GM23338 (cell line): ENCODE results near the gene ZNF208. TPM values are rescaled to one million over a fixed set of nuclear protein-coding genes. Genes with fewer than 3 reads are reported as not detected.

Experiments used
- ATAC-seq: fragments of 200-7000 bp; cut with Tn5 transposase; 3 replicates; pipeline ENCODE4 v1.9.1; 2020
- DNase-seq: peaks from one replicate; pipeline ENCODE4 v3.0.0-alpha.2; 2015; ENCODE audit warnings: low spot score
- H2AFZ ChIP-seq: fragments of 200-600 bp; sonication (generic); 2 replicates; pipeline ENCODE4 v1.8.0; 2016; ENCODE audit warnings: antibody characterized with exemption, mild to moderate bottlenecking, moderate library complexity
- H3F3A ChIP-seq: fragments of 200-600 bp; sonication (generic); replicated peaks from 2 replicates; pipeline ENCODE4 v1.8.0; 2017; ENCODE audit warnings: antibody characterized with exemption, mixed run types, low read depth
- H3K27ac ChIP-seq: fragments of 200-600 bp; sonication (generic); 2 replicates; pipeline ENCODE4 v1.6.1; 2016; ENCODE audit warnings: low read depth
- H3K27me3 ChIP-seq: fragments of 200-600 bp; sonication (generic); 2 replicates; pipeline ENCODE4 v1.8.0; 2016; ENCODE audit warnings: mild to moderate bottlenecking, mixed run types, moderate library complexity; ENCODE audit not compliant: insufficient read depth
- H3K36me3 ChIP-seq: fragments of 200-600 bp; sonication (generic); 2 replicates; pipeline ENCODE4 v1.8.0; 2016; ENCODE audit warnings: mild to moderate bottlenecking; ENCODE audit not compliant: insufficient read depth
- H3K4me1 ChIP-seq: fragments of 200-600 bp; sonication (generic); 2 replicates; pipeline ENCODE4 v1.8.0; 2016; ENCODE audit warnings: mild to moderate bottlenecking, moderate library complexity; ENCODE audit not compliant: insufficient read depth
- H3K4me2 ChIP-seq: fragments of 200-600 bp; sonication (generic); 2 replicates; pipeline ENCODE4 v1.7.1; 2017; ENCODE audit warnings: mixed run types
- H3K4me3 ChIP-seq: fragments of 200-600 bp; sonication (generic); 2 replicates; pipeline ENCODE4 v1.6.1; 2016; ENCODE audit warnings: mixed run types
- H3K79me2 ChIP-seq: fragments of 200-600 bp; sonication (generic); replicated peaks from 2 replicates; pipeline ENCODE4 v1.8.0; 2017; ENCODE audit warnings: mild to moderate bottlenecking; ENCODE audit not compliant: insufficient read depth
- H3K9me2 ChIP-seq: fragments of 200-600 bp; sonication (generic); 2 replicates; pipeline ENCODE4 v1.8.0; 2017; ENCODE audit not compliant: insufficient read depth
- H4K20me1 ChIP-seq: fragments of 200-600 bp; sonication (generic); replicated peaks from 2 replicates; pipeline ENCODE4 v1.8.0; 2017; ENCODE audit warnings: mild to moderate bottlenecking; ENCODE audit not compliant: insufficient read depth
- H3K27ac Mint-ChIP-seq: 2 replicates; pipeline ENCODE4 v1.8.0; 2020; ENCODE audit warnings: inconsistent platforms, mild to moderate bottlenecking, moderate library complexity, mixed read lengths
- H3K27me3 Mint-ChIP-seq: 3 replicates; pipeline ENCODE4 v1.8.0; 2022; ENCODE audit warnings: low read depth, mild to moderate bottlenecking, moderate library complexity, mixed read lengths, inconsistent platforms; ENCODE audit not compliant: insufficient read depth, poor library complexity
- H3K36me3 Mint-ChIP-seq: 3 replicates; pipeline ENCODE4 v1.8.0; 2021; ENCODE audit warnings: low read depth, mild to moderate bottlenecking, inconsistent platforms, moderate library complexity, mixed read lengths
- H3K4me1 Mint-ChIP-seq: 3 replicates; pipeline ENCODE4 v1.8.0; 2020; ENCODE audit warnings: mild to moderate bottlenecking, inconsistent platforms, mixed read lengths
- H3K4me3 Mint-ChIP-seq: 3 replicates; pipeline ENCODE4 v1.8.0; 2021; ENCODE audit warnings: moderate library complexity, mild to moderate bottlenecking, inconsistent platforms, mixed read lengths
- H3K9me3 Mint-ChIP-seq: 3 replicates; pipeline ENCODE4 v1.8.0; 2020; ENCODE audit warnings: moderate library complexity, mild to moderate bottlenecking, inconsistent platforms, mixed read lengths
- CREB1 ChIP-seq: fragments of 250-450 bp; sonication (Bioruptor Pico); IDR thresholded peaks from 2 replicates; pipeline ENCODE4 v1.5.0; 2020; ENCODE audit warnings: low read depth, mild to moderate bottlenecking, moderate library complexity
- CTCF ChIP-seq, 2 experiments: fragments of 200-600 bp in 1 of 2; sonication (generic) in 1 of 2; conservative IDR thresholded peaks; 2 replicates each; pipeline versions ENCODE4 v1.5.1 to v1.6.1; 2016 to 2017; ENCODE audit warnings: antibody characterized with exemption in 2 of 2, low read depth in 2 of 2, mild to moderate bottlenecking in 2 of 2, moderate library complexity in 1 of 2
- EZH2 ChIP-seq: fragments of 200-600 bp; sonication (generic); IDR thresholded peaks from one replicate; pipeline ENCODE4 v1.8.0; 2017; ENCODE audit warnings: antibody characterized with exemption, mild to moderate bottlenecking, low read depth; ENCODE audit not compliant: unreplicated experiment
- JUNB ChIP-seq: IDR thresholded peaks from one replicate; pipeline ENCODE4 v1.6.1; 2016; ENCODE audit warnings: antibody characterized with exemption; ENCODE audit not compliant: unreplicated experiment
- NANOG ChIP-seq: IDR thresholded peaks from 2 replicates; pipeline ENCODE4 v1.6.1; 2016; ENCODE audit warnings: antibody characterized with exemption, borderline replicate concordance
- POLR2AphosphoS5 ChIP-seq: IDR thresholded peaks from 2 replicates; pipeline ENCODE4 v1.6.1; 2016; ENCODE audit warnings: antibody characterized with exemption, low read depth
- STAT1 ChIP-seq: IDR thresholded peaks from one replicate; pipeline ENCODE4 v1.6.1; 2016; ENCODE audit warnings: antibody characterized with exemption; ENCODE audit not compliant: unreplicated experiment
- ZNF114 ChIP-seq: fragments of 250-450 bp; sonication (Bioruptor Pico); IDR thresholded peaks from 2 replicates; pipeline ENCODE4 v1.5.0; 2020; ENCODE audit warnings: mild to moderate bottlenecking, moderate library complexity
- ZNF331 ChIP-seq: fragments of 250-450 bp; sonication (Bioruptor Pico); IDR thresholded peaks from 2 replicates; pipeline ENCODE4 v1.5.0; 2020; ENCODE audit warnings: low read depth, mild to moderate bottlenecking, moderate library complexity
- polyA plus RNA-seq: library from polyadenylated mRNA; unstranded; fragments of >200 nt; fragmentation: Nextera tagmentation; extraction: Ambion mirVana; gene quantifications from 2 replicates; pipeline ENCODE4 v1.2.1, GENCODE V29; 2016
- total RNA-seq: library from RNA; depleted of rRNA; stranded (reverse); fragments of >200 nt; shearing (Covaris generic); gene quantifications from 2 replicates; pipeline ENCODE4 v1.2.3, GENCODE V29; 2014
- TF ChIP-seq, protein P1 (sequence below): fragments of 250-450 bp; sonication (Bioruptor Pico); IDR thresholded peaks from 2 replicates; pipeline ENCODE4 v1.5.0; 2020; ENCODE audit warnings: mild to moderate bottlenecking, moderate library complexity
- TF ChIP-seq, protein P2 (sequence below): IDR thresholded peaks from one replicate; pipeline ENCODE4 v1.6.1; 2018; ENCODE audit warnings: antibody characterized with exemption; ENCODE audit not compliant: unreplicated experiment
- TF ChIP-seq, protein P3 (sequence below): IDR thresholded peaks from 2 replicates; pipeline ENCODE4 v1.6.1; 2016; ENCODE audit warnings: antibody characterized with exemption

The ZNF208 gene
- total and polyA plus RNA-seq, 2 experiments from 2014 or later, result 1.1 TPM; not detected in 1

- TF ChIP-seq EZH2 (no peak), ZNF114 (CRISPR knock-in tag) (no peak), NANOG (no peak), CREB1 (CRISPR knock-in tag) (no peak)
Measured at GRCh38 chr19:21901861-21902260, 108.9 kb downstream of the ZNF208 start (continued).

- no peak overlapping the region for H3K4me3 ChIP-seq
- ATAC-seq (no peak), DNase-seq (no peak)
- H3K4me2 ChIP-seq, result no peak overlapping the region
- no peaks in the 10 kb centered on the region for H3K79me2 ChIP-seq
- no peaks in the 10 kb centered on the region for H4K20me1 ChIP-seq
- no peak overlapping the region for H2AFZ ChIP-seq
- Mint-ChIP-seq H3K9me3 (peaks cover 99% of the 10 kb centered on the region), H3K4me3 (no peak overlapping the region), H3K36me3 (peaks cover 44% of the 10 kb centered on the region), H3K27me3 (peaks cover 5% of the 10 kb centered on the region), H3K4me1 (no peaks in the 10 kb centered on the region), H3K27ac (no peak overlapping the region)
- H3K27ac ChIP-seq, result no peak overlapping the region
- H3K36me3 ChIP-seq, result no peaks in the 10 kb centered on the region
- H3F3A ChIP-seq, result no peaks in the 10 kb centered on the region
- no peaks in the 10 kb centered on the region for H3K9me2 ChIP-seq
- H3K4me1 ChIP-seq, result no peaks in the 10 kb centered on the region
- no peaks in the 10 kb centered on the region for H3K27me3 ChIP-seq
- no peak for TF ChIP-seq CREB1 (CRISPR knock-in tag)
- no peak for TF ChIP-seq ZNF331 (CRISPR knock-in tag)
- no peak for TF ChIP-seq POLR2AphosphoS5
- TF ChIP-seq ZNF114 (CRISPR knock-in tag), result no peak
- TF ChIP-seq, protein P1, sequence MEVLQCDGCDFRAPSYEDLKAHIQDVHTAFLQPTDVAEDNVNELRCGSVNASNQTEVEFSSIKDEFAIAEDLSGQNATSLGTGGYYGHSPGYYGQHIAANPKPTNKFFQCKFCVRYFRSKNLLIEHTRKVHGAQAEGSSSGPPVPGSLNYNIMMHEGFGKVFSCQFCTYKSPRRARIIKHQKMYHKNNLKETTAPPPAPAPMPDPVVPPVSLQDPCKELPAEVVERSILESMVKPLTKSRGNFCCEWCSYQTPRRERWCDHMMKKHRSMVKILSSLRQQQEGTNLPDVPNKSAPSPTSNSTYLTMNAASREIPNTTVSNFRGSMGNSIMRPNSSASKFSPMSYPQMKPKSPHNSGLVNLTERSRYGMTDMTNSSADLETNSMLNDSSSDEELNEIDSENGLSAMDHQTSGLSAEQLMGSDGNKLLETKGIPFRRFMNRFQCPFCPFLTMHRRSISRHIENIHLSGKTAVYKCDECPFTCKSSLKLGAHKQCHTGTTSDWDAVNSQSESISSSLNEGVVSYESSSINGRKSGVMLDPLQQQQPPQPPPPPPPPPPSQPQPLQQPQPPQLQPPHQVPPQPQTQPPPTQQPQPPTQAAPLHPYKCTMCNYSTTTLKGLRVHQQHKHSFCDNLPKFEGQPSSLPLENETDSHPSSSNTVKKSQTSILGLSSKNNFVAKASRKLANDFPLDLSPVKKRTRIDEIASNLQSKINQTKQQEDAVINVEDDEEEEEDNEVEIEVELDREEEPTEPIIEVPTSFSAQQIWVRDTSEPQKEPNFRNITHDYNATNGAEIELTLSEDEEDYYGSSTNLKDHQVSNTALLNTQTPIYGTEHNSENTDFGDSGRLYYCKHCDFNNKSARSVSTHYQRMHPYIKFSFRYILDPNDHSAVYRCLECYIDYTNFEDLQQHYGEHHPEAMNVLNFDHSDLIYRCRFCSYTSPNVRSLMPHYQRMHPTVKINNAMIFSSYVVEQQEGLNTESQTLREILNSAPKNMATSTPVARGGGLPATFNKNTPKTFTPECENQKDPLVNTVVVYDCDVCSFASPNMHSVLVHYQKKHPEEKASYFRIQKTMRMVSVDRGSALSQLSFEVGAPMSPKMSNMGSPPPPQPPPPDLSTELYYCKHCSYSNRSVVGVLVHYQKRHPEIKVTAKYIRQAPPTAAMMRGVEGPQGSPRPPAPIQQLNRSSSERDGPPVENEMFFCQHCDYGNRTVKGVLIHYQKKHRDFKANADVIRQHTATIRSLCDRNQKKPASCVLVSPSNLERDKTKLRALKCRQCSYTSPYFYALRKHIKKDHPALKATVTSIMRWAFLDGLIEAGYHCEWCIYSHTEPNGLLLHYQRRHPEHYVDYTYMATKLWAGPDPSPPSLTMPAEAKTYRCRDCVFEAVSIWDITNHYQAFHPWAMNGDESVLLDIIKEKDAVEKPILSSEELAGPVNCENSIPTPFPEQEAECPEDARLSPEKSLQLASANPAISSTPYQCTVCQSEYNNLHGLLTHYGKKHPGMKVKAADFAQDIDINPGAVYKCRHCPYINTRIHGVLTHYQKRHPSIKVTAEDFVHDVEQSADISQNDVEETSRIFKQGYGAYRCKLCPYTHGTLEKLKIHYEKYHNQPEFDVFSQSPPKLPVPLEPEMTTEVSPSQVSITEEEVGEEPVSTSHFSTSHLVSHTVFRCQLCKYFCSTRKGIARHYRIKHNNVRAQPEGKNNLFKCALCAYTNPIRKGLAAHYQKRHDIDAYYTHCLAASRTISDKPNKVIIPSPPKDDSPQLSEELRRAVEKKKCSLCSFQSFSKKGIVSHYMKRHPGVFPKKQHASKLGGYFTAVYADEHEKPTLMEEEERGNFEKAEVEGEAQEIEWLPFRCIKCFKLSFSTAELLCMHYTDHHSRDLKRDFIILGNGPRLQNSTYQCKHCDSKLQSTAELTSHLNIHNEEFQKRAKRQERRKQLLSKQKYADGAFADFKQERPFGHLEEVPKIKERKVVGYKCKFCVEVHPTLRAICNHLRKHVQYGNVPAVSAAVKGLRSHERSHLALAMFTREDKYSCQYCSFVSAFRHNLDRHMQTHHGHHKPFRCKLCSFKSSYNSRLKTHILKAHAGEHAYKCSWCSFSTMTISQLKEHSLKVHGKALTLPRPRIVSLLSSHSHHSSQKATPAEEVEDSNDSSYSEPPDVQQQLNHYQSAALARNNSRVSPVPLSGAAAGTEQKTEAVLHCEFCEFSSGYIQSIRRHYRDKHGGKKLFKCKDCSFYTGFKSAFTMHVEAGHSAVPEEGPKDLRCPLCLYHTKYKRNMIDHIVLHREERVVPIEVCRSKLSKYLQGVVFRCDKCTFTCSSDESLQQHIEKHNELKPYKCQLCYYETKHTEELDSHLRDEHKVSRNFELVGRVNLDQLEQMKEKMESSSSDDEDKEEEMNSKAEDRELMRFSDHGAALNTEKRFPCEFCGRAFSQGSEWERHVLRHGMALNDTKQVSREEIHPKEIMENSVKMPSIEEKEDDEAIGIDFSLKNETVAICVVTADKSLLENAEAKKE, result no peak
- no peak for TF ChIP-seq NANOG
- no peak for TF ChIP-seq STAT1
- no peak for TF ChIP-seq CTCF (conservative IDR thresholded peaks at IDR 0.05; ENCODE audit: low read depth in 2 of 2)
- TF ChIP-seq, protein P2, sequence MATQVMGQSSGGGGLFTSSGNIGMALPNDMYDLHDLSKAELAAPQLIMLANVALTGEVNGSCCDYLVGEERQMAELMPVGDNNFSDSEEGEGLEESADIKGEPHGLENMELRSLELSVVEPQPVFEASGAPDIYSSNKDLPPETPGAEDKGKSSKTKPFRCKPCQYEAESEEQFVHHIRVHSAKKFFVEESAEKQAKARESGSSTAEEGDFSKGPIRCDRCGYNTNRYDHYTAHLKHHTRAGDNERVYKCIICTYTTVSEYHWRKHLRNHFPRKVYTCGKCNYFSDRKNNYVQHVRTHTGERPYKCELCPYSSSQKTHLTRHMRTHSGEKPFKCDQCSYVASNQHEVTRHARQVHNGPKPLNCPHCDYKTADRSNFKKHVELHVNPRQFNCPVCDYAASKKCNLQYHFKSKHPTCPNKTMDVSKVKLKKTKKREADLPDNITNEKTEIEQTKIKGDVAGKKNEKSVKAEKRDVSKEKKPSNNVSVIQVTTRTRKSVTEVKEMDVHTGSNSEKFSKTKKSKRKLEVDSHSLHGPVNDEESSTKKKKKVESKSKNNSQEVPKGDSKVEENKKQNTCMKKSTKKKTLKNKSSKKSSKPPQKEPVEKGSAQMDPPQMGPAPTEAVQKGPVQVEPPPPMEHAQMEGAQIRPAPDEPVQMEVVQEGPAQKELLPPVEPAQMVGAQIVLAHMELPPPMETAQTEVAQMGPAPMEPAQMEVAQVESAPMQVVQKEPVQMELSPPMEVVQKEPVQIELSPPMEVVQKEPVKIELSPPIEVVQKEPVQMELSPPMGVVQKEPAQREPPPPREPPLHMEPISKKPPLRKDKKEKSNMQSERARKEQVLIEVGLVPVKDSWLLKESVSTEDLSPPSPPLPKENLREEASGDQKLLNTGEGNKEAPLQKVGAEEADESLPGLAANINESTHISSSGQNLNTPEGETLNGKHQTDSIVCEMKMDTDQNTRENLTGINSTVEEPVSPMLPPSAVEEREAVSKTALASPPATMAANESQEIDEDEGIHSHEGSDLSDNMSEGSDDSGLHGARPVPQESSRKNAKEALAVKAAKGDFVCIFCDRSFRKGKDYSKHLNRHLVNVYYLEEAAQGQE, result no peak
- TF ChIP-seq, protein P3, sequence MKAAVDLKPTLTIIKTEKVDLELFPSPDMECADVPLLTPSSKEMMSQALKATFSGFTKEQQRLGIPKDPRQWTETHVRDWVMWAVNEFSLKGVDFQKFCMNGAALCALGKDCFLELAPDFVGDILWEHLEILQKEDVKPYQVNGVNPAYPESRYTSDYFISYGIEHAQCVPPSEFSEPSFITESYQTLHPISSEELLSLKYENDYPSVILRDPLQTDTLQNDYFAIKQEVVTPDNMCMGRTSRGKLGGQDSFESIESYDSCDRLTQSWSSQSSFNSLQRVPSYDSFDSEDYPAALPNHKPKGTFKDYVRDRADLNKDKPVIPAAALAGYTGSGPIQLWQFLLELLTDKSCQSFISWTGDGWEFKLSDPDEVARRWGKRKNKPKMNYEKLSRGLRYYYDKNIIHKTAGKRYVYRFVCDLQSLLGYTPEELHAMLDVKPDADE, result no peak
- no peak for TF ChIP-seq EZH2
- TF ChIP-seq JUNB, result no peak
Measured at GRCh38 chr19:21900401-21900800, 110.3 kb downstream of the ZNF208 start.
